Liver (tissue), 9 donors: ENCODE measurements around the gene IFT52. TPM values are rescaled to one million over a fixed set of nuclear protein-coding genes. Genes with fewer than 3 reads are reported as not detected.

Experiments used
- DNase-seq: peaks from one replicate; pipeline ENCODE4 v3.0.0-alpha.2; 2017; ENCODE audit warnings: low spot score
- H3K27ac ChIP-seq, 2 donors: one replicate each; pipeline ENCODE4 v1.7.0; 2013; ENCODE audit warnings: inconsistent platforms in 2 of 2, low read length in 2 of 2, control low read depth in 1 of 2, low read depth in 1 of 2, mild to moderate bottlenecking in 1 of 2
- H3K27me3 ChIP-seq, 4 donors: one replicate each; pipeline versions ENCODE4 v1.6.1 to v1.7.0; 2013; ENCODE audit warnings: low read length in 3 of 4, inconsistent platforms in 1 of 4, mild to moderate bottlenecking in 1 of 4, moderate library complexity in 1 of 4; ENCODE audit not compliant: control insufficient read depth in 4 of 4, insufficient read depth in 4 of 4
- H3K36me3 ChIP-seq, 4 donors: one replicate each; pipeline versions ENCODE4 v1.6.1 to v1.7.0; 2013; ENCODE audit warnings: low read length in 3 of 4, mild to moderate bottlenecking in 3 of 4, low read depth in 1 of 4, moderate library complexity in 1 of 4; ENCODE audit not compliant: control insufficient read depth in 4 of 4, insufficient read depth in 3 of 4
- H3K4me1 ChIP-seq, 4 donors: one replicate each; pipeline versions ENCODE4 v1.6.1 to v1.7.0; 2013; ENCODE audit warnings: low read length in 3 of 4, mild to moderate bottlenecking in 3 of 4, moderate library complexity in 1 of 4; ENCODE audit not compliant: control insufficient read depth in 4 of 4, insufficient read depth in 4 of 4
- H3K4me3 ChIP-seq, 3 donors: one replicate each; pipeline versions ENCODE4 v1.6.1 to v1.7.0; 2013; ENCODE audit warnings: low read length in 3 of 3, control low read depth in 1 of 3, low read depth in 1 of 3, mild to moderate bottlenecking in 1 of 3
- H3K9ac ChIP-seq, 2 donors: one replicate each; pipeline ENCODE4 v1.7.0; 2013; ENCODE audit warnings: low read length in 2 of 2, mild to moderate bottlenecking in 2 of 2, moderate library complexity in 2 of 2, control low read depth in 1 of 2, low read depth in 1 of 2
- H3K9me3 ChIP-seq, 4 donors: one replicate each; pipeline versions ENCODE4 v1.6.1 to v1.7.0; 2013; ENCODE audit warnings: low read length in 3 of 4; ENCODE audit not compliant: control insufficient read depth in 4 of 4
- EGR1 ChIP-seq, 2 donors: IDR thresholded peaks; 2 replicates each; pipeline ENCODE4 v1.6.1; 2016 to 2018; ENCODE audit warnings: antibody characterized with exemption in 2 of 2, low read depth in 2 of 2
- FOXA1 ChIP-seq: IDR thresholded peaks from 2 replicates; pipeline ENCODE4 v1.6.1; 2016; ENCODE audit warnings: antibody characterized with exemption
- FOXA2 ChIP-seq: IDR thresholded peaks from 2 replicates; pipeline ENCODE4 v1.6.1; 2016; ENCODE audit warnings: antibody characterized with exemption
- GABPA ChIP-seq, 2 donors: IDR thresholded peaks in 1 of 2; conservative IDR thresholded peaks in 1 of 2; 2 replicates each; pipeline ENCODE4 v1.6.1; 2016; ENCODE audit warnings: antibody characterized with exemption in 2 of 2, mild to moderate bottlenecking in 1 of 2, moderate library complexity in 1 of 2
- HNF4A ChIP-seq, 2 donors: conservative IDR thresholded peaks; 2 replicates each; pipeline ENCODE4 v1.6.1; 2016; ENCODE audit warnings: antibody characterized with exemption in 2 of 2, mild to moderate bottlenecking in 2 of 2
- HNF4G ChIP-seq: IDR thresholded peaks from 2 replicates; pipeline ENCODE4 v1.6.1; 2016; ENCODE audit warnings: antibody characterized with exemption
- JUND ChIP-seq, 2 donors: IDR thresholded peaks; 2 replicates each; pipeline ENCODE4 v1.6.1; 2016; ENCODE audit warnings: antibody characterized with exemption in 2 of 2
- RAD21 ChIP-seq, 2 donors: IDR thresholded peaks; 2 replicates each; pipeline ENCODE4 v1.6.1; 2016; ENCODE audit warnings: antibody characterized with exemption in 2 of 2, mild to moderate bottlenecking in 2 of 2
- TAF1 ChIP-seq: conservative IDR thresholded peaks from 2 replicates; pipeline ENCODE4 v1.6.1; 2016; ENCODE audit warnings: antibody characterized with exemption, mild to moderate bottlenecking
- YY1 ChIP-seq: IDR thresholded peaks from 2 replicates; pipeline ENCODE4 v1.6.1; 2016; ENCODE audit warnings: antibody characterized with exemption, mild to moderate bottlenecking
- WGBS: extraction: QIAGEN DNeasy Blood & Tissue Kit; methylation state at CpG from one replicate; pipeline ENCODE4 v1.1.7; 2013; 5-methylcytosine and 5-hydroxymethylcytosine counted together
- polyA plus RNA-seq, 2 donors: library from polyadenylated mRNA; stranded (reverse) in 1 of 2; unstranded in 1 of 2; fragments of 200-250 nt in 1 of 2; fragments of >200 nt in 1 of 2; fragmentation: Nextera tagmentation in 1 of 2; extraction: Ambion mirVana in 1 of 2; gene quantifications; one replicate each; pipeline versions ENCODE4 v1.2.1 to v1.2.3, GENCODE V29; 2013 to 2015
- total RNA-seq, 2 donors: library from RNA; depleted of rRNA; stranded (reverse); fragments of >200 nt; gene quantifications; one replicate each; pipeline ENCODE4 v1.2.3, GENCODE V29; 2014
- TF ChIP-seq, protein P1 (sequence below): IDR thresholded peaks from 2 replicates; pipeline ENCODE4 v1.6.1; 2016; ENCODE audit warnings: antibody characterized with exemption
- TF ChIP-seq, protein P2 (sequence below): IDR thresholded peaks from 2 replicates; pipeline ENCODE4 v1.6.1; 2016; ENCODE audit warnings: antibody characterized with exemption
- TF ChIP-seq, protein P3 (sequence below): fragments of 150-350 bp; IDR thresholded peaks from 2 replicates; pipeline ENCODE4 v1.5.1; 2017; ENCODE audit warnings: improper control_type of control experiment, low read depth, low read length; ENCODE audit not compliant: missing input control
- TF ChIP-seq, protein P4 (sequence below): IDR thresholded peaks from 2 replicates; pipeline ENCODE4 v1.6.1; 2016; ENCODE audit warnings: antibody characterized with exemption
- TF ChIP-seq, protein P5 (sequence below): IDR thresholded peaks from 2 replicates; pipeline ENCODE4 v1.6.1; 2016; ENCODE audit warnings: antibody characterized with exemption, mild to moderate bottlenecking
- donor health status: healthy.
- donor health status: healthy.
- donor health status: healthy.
- donor health status: healthy.
- donor health status: healthy.

Gene IFT52
- total and polyA plus RNA-seq, 4 donors, result 3.3 to 24.3 (median 4.8) TPM

DNA sequence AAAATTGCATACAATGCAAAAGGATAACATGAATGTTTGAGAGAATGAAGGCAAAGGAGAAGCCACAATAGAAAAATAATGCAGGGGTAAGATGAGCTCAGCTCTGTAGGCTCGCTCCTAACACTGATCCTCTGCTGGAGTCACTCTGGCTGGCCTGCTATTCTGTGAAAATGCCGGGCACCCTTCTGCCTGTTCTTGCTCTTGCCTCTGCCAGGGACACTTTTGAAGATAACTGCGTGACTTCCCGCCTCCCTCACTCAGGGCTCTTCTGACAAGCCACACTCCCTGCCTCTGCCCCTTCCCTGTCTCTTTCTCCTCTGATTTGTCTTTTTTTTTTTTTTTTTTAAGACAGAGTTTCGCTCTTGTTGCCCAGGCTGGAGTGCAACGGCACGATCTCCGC, 40.9 kb downstream of the IFT52 start:
- Histone ChIP-seq H3K4me1 (no peaks in the 10 kb centered on the region), H3K36me3 (peaks cover 0 to 3% (median 0%) of the 10 kb centered on the region in 4 donors), H3K27me3 (no peaks in the 10 kb centered on the region), H3K4me3 (no peak overlapping the region), H3K27ac (no peak overlapping the region), H3K9me3 (no peaks in the 10 kb centered on the region), H3K9ac (no peak overlapping the region)
- no peak for DNase-seq
- 97% methylated on average over 8 of the region's 8 CpGs for WGBS
- TF ChIP-seq FOXA2 (no peak), TAF1 (no peak), GABPA (IDR thresholded peaks at IDR 0.05 in 1 of 2, conservative IDR thresholded peaks at IDR 0.05 in 1 of 2) (no peak), HNF4A (conservative IDR thresholded peaks at IDR 0.05) (no peak), YY1 (no peak), FOXA1 (no peak), EGR1 (IDR thresholded peaks at IDR 0.05; ENCODE audit: low read depth in 2 of 2) (no peak), JUND (IDR thresholded peaks at IDR 0.05) (no peak), HNF4G (no peak), RAD21 (IDR thresholded peaks at IDR 0.05) (no peak)
- TF ChIP-seq, protein P1, sequence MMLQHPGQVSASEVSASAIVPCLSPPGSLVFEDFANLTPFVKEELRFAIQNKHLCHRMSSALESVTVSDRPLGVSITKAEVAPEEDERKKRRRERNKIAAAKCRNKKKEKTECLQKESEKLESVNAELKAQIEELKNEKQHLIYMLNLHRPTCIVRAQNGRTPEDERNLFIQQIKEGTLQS, result no peak
- TF ChIP-seq, protein P2, sequence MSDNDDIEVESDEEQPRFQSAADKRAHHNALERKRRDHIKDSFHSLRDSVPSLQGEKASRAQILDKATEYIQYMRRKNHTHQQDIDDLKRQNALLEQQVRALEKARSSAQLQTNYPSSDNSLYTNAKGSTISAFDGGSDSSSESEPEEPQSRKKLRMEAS, result no peak
- TF ChIP-seq, protein P3, sequence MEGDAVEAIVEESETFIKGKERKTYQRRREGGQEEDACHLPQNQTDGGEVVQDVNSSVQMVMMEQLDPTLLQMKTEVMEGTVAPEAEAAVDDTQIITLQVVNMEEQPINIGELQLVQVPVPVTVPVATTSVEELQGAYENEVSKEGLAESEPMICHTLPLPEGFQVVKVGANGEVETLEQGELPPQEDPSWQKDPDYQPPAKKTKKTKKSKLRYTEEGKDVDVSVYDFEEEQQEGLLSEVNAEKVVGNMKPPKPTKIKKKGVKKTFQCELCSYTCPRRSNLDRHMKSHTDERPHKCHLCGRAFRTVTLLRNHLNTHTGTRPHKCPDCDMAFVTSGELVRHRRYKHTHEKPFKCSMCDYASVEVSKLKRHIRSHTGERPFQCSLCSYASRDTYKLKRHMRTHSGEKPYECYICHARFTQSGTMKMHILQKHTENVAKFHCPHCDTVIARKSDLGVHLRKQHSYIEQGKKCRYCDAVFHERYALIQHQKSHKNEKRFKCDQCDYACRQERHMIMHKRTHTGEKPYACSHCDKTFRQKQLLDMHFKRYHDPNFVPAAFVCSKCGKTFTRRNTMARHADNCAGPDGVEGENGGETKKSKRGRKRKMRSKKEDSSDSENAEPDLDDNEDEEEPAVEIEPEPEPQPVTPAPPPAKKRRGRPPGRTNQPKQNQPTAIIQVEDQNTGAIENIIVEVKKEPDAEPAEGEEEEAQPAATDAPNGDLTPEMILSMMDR, result no peak
- TF ChIP-seq, protein P4, sequence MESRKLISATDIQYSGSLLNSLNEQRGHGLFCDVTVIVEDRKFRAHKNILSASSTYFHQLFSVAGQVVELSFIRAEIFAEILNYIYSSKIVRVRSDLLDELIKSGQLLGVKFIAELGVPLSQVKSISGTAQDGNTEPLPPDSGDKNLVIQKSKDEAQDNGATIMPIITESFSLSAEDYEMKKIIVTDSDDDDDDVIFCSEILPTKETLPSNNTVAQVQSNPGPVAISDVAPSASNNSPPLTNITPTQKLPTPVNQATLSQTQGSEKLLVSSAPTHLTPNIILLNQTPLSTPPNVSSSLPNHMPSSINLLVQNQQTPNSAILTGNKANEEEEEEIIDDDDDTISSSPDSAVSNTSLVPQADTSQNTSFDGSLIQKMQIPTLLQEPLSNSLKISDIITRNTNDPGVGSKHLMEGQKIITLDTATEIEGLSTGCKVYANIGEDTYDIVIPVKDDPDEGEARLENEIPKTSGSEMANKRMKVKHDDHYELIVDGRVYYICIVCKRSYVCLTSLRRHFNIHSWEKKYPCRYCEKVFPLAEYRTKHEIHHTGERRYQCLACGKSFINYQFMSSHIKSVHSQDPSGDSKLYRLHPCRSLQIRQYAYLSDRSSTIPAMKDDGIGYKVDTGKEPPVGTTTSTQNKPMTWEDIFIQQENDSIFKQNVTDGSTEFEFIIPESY, result no peak
- TF ChIP-seq, protein P5, sequence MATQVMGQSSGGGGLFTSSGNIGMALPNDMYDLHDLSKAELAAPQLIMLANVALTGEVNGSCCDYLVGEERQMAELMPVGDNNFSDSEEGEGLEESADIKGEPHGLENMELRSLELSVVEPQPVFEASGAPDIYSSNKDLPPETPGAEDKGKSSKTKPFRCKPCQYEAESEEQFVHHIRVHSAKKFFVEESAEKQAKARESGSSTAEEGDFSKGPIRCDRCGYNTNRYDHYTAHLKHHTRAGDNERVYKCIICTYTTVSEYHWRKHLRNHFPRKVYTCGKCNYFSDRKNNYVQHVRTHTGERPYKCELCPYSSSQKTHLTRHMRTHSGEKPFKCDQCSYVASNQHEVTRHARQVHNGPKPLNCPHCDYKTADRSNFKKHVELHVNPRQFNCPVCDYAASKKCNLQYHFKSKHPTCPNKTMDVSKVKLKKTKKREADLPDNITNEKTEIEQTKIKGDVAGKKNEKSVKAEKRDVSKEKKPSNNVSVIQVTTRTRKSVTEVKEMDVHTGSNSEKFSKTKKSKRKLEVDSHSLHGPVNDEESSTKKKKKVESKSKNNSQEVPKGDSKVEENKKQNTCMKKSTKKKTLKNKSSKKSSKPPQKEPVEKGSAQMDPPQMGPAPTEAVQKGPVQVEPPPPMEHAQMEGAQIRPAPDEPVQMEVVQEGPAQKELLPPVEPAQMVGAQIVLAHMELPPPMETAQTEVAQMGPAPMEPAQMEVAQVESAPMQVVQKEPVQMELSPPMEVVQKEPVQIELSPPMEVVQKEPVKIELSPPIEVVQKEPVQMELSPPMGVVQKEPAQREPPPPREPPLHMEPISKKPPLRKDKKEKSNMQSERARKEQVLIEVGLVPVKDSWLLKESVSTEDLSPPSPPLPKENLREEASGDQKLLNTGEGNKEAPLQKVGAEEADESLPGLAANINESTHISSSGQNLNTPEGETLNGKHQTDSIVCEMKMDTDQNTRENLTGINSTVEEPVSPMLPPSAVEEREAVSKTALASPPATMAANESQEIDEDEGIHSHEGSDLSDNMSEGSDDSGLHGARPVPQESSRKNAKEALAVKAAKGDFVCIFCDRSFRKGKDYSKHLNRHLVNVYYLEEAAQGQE, result no peak

DNA sequence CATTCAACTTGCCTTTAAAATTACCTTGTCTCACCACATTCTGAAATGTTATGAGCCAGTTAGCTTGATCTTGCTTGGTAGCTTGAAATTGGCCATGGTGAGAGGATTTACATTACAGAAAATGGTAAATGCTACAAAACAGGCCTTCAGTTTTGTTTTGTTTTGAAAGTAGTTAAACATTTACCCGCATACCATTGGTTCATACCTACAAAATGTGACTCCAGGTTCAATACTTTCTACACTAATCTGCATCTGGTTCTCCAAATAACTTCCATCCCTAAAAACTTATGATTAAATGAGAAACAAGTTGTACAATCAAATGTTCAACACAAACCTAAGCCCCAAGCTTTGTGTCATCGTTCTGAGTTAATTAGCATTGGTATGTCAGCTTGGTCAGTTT, 45.7 kb downstream of the IFT52 start:
- TF ChIP-seq, protein P2, result no peak
- no peak for TF ChIP-seq GABPA (IDR thresholded peaks at IDR 0.05 in 1 of 2, conservative IDR thresholded peaks at IDR 0.05 in 1 of 2)
- H3K4me1 ChIP-seq, result peaks cover 0 to 1% (median 0%) of the 10 kb centered on the region in 4 donors
- H3K27me3 ChIP-seq, result no peaks in the 10 kb centered on the region
- no peaks in the 10 kb centered on the region for H3K9me3 ChIP-seq
- 92% methylated on average over 2 of the region's 2 CpGs for WGBS
- H3K9ac ChIP-seq, result no peak overlapping the region
- peaks cover 0 to 9% (median 6%) of the 10 kb centered on the region in 4 donors for H3K36me3 ChIP-seq
- DNase-seq, result no peak
- H3K4me3 ChIP-seq, result no peak overlapping the region
- no peak overlapping the region for H3K27ac ChIP-seq
